ENCODE data around the gene PDSS1. TPM values are rescaled to one million over a fixed set of nuclear protein-coding genes. Genes with fewer than 3 reads are reported as not detected.

Gene PDSS1
- total and polyA plus RNA-seq, 2 of the 4 experiments (the other 2 are of a cell fraction) = 9.7 to 13.2 TPM

DNA sequence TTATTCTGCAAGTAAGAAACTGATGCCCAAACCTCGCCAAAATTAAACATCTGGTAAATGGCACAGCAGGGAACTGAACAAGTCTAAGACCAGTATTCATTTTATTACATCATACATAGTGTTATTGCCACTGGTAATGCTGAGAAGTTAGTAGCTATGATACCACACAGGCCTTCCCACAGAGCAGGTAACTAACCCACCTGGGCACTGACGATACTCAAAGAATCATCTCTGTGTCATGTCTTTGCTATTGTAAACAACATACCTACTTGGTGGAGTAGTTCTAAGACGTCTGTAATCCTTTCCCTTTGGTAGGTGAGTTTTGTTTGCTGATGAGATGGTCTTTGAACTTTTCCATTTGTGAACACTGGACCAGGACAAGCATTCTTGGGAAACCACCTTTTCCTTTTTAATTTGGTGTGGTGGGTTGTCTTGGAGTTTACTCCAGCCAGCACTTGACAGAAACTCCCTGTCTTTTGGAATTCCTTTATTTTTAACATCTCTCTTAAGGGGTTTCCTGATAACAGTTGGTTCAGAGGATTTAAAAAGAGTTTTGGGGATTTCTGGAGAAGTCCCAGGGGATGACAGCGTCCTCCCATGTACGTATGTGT is 40.9 kb downstream of the PDSS1 start:
- no peak overlapping the region for H3K27ac ChIP-seq (ENCODE audit: insufficient read depth, low read length)
- H2BK5ac ChIP-seq (ENCODE audit: low read depth, low read length, poor library complexity, severe bottlenecking) = no peak overlapping the region
- no peak overlapping the region for H3K18ac ChIP-seq (ENCODE audit: low read depth, low read length)
- intact Hi-C loops (cut with micrococcal nuclease) (no loop called here), dilution Hi-C loops (cut with HindIII; ENCODE audit: low sequenced_read_pairs, unreplicated experiment) (no loop called here), in situ Hi-C loops (cut with MboI; ENCODE audit: low sequenced_read_pairs) (no loop called here)
- H3K4me3 ChIP-seq (ENCODE audit: insufficient read depth, low read depth, low read length) = no peak overlapping the region
- ATAC-seq (ENCODE audit: low read depth) (no peak), DNase-seq (no peak)
- H3K27me3 ChIP-seq (ENCODE audit: control insufficient read depth, insufficient read depth, low read length) = no peaks in the 10 kb centered on the region
- CTCF ChIA-PET = no interaction called here
- H4K91ac ChIP-seq (ENCODE audit: insufficient read depth, low read depth, low read length) = no peak overlapping the region
- H2AFZ ChIP-seq (replicated peaks; ENCODE audit: low read length, poor library complexity) = no peak overlapping the region
- H4K8ac ChIP-seq (ENCODE audit: low read depth in 2 of 2, low read length in 2 of 2) = no peak overlapping the region
- BruUV-seq (replicated peaks) = no TSS peak
- no peak overlapping the region for H2BK15ac ChIP-seq (ENCODE audit: low read depth, low read length)
- no peaks in the 10 kb centered on the region; the same call in 1 of the 2 replicates for H4K20me1 ChIP-seq (ENCODE audit: insufficient read depth, low read length)
- no peak overlapping the region for H2AK9ac ChIP-seq (replicated peaks; ENCODE audit: low read depth, low read length, poor library complexity)
- no CpG with 5 or more reads among the region's 5 CpGs for WGBS, 2 experiments (ENCODE audit: extremely low coverage in 2 of 2, insufficient read length in 1 of 2)
- H3K56ac ChIP-seq (ENCODE audit: extremely low read depth, insufficient read depth, low read length) = no peak overlapping the region
- no peaks in the 10 kb centered on the region; the same call in 1 of the 2 replicates for H3K9me1 ChIP-seq (ENCODE audit: insufficient read depth, low read length)
- POLR2A ChIA-PET (ENCODE audit: unreplicated experiment) = no interaction called here
- H2BK20ac ChIP-seq (ENCODE audit: low read depth, low read length) = no peak overlapping the region
- H3K23ac ChIP-seq (ENCODE audit: low read depth, low read length) = no peak overlapping the region
- no peaks in the 10 kb centered on the region for H3K9me3 ChIP-seq (ENCODE audit: control insufficient read depth, insufficient read depth, low read length)
- H3K9ac ChIP-seq (ENCODE audit: low read depth, low read length) = no peak overlapping the region
- peaks cover 0 to 3% of the 10 kb centered on the region in 2 experiments; a peak in 2 of 4 replicates for H3K79me1 ChIP-seq (ENCODE audit: low read depth in 1 of 2, low read length in 2 of 2)
- H2BK120ac ChIP-seq (ENCODE audit: low read depth, low read length) = no peak overlapping the region
- no peaks in the 10 kb centered on the region for H3K4me1 ChIP-seq (ENCODE audit: control insufficient read depth, insufficient read depth, low read length)
- TF ChIP-seq MXI1 (IDR thresholded peaks at IDR 0.05; ENCODE audit: borderline replicate concordance, low read depth, low read length) (no peak), USF2 (IDR thresholded peaks at IDR 0.05; ENCODE audit: low read depth, low read length) (no peak), BHLHE40 (IDR thresholded peaks at IDR 0.05; ENCODE audit: low read depth, low read length) (no peak), SMC3 (IDR thresholded peaks at IDR 0.05; ENCODE audit: low read depth, low read length) (no peak), NFE2L2 (IDR thresholded peaks at IDR 0.05; ENCODE audit: low read depth, low read length) (no peak), MAZ (IDR thresholded peaks at IDR 0.05; ENCODE audit: borderline replicate concordance, low read depth, low read length) (no peak), RAD21 (IDR thresholded peaks at IDR 0.05; ENCODE audit: low read length) (no peak), CHD1 (IDR thresholded peaks at IDR 0.05; ENCODE audit: low read depth, low read length) (no peak), RCOR1 (IDR thresholded peaks at IDR 0.05; ENCODE audit: insufficient replicate concordance, low read length) (no peak), MAFK (IDR thresholded peaks at IDR 0.05; ENCODE audit: low read depth, low read length) (no peak), FOS (IDR thresholded peaks at IDR 0.05; ENCODE audit: low read depth, low read length) (no peak), RFX5 (IDR thresholded peaks at IDR 0.05; ENCODE audit: low read depth, low read length) (no peak), CEBPB (IDR thresholded peaks at IDR 0.05; ENCODE audit: low read depth, low read length) (no peak)
- TF ChIP-seq, protein P1, sequence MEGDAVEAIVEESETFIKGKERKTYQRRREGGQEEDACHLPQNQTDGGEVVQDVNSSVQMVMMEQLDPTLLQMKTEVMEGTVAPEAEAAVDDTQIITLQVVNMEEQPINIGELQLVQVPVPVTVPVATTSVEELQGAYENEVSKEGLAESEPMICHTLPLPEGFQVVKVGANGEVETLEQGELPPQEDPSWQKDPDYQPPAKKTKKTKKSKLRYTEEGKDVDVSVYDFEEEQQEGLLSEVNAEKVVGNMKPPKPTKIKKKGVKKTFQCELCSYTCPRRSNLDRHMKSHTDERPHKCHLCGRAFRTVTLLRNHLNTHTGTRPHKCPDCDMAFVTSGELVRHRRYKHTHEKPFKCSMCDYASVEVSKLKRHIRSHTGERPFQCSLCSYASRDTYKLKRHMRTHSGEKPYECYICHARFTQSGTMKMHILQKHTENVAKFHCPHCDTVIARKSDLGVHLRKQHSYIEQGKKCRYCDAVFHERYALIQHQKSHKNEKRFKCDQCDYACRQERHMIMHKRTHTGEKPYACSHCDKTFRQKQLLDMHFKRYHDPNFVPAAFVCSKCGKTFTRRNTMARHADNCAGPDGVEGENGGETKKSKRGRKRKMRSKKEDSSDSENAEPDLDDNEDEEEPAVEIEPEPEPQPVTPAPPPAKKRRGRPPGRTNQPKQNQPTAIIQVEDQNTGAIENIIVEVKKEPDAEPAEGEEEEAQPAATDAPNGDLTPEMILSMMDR (conservative IDR thresholded peaks at IDR 0.05; ENCODE audit: low read depth, low read length) = no peak
- TF ChIP-seq, protein P2, sequence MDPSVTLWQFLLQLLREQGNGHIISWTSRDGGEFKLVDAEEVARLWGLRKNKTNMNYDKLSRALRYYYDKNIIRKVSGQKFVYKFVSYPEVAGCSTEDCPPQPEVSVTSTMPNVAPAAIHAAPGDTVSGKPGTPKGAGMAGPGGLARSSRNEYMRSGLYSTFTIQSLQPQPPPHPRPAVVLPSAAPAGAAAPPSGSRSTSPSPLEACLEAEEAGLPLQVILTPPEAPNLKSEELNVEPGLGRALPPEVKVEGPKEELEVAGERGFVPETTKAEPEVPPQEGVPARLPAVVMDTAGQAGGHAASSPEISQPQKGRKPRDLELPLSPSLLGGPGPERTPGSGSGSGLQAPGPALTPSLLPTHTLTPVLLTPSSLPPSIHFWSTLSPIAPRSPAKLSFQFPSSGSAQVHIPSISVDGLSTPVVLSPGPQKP (IDR thresholded peaks at IDR 0.05; ENCODE audit: borderline replicate concordance, low read depth, low read length) = no peak
- H4K5ac ChIP-seq (ENCODE audit: low read depth, low read length) = no peak overlapping the region
- no peak overlapping the region for H3K14ac ChIP-seq (replicated peaks; ENCODE audit: low read depth, low read length)
- no peak overlapping the region for H3K4ac ChIP-seq (ENCODE audit: low read depth, low read length)
- no peak overlapping the region for H3K4me2 ChIP-seq (ENCODE audit: low read depth, low read length)
- H2AK5ac ChIP-seq (ENCODE audit: low read depth, low read length) = no peak overlapping the region
- peaks cover 18% of the 10 kb centered on the region for H3K36me3 ChIP-seq (ENCODE audit: control insufficient read depth, insufficient read depth, low read length)
